HG02798 (cell line): ENCODE measurements around the gene RNF130.
A peak's percentile ranks its signal among the peaks of the same experiment; 100 is the strongest.

Experiments
- ATAC-seq: cut with Tn5 transposase; IDR thresholded peaks from one replicate; pipeline ENCODE4 v1.9.1; 2021; ENCODE audit warnings: mild to moderate bottlenecking; ENCODE audit not compliant: unreplicated experiment, poor library complexity

RNF130 gene

GRCh38 chr5:179930788-179931473 lies 140.6 kb downstream of the RNF130 start:
- no peak for ATAC-seq

GRCh38 chr5:179927824-179928223 lies 143.7 kb downstream of the RNF130 start:
- no peak for ATAC-seq

GRCh38 chr5:179926657-179927056 lies 144.9 kb downstream of the RNF130 start:
- ATAC-seq, result no peak

GRCh38 chr5:179923436-179923835 lies 148.1 kb downstream of the RNF130 start:
- ATAC-seq, result no peak

- ATAC-seq, result no peak
Observed at GRCh38 chr5:179920175-179920574, 151.4 kb downstream of the RNF130 start.

GRCh38 chr5:179919487-179920060 lies 152.0 kb downstream of the RNF130 start:
- ATAC-seq, result no peak

- no peak for ATAC-seq
Observed at GRCh38 chr5:179918742-179919486, 152.6 kb downstream of the RNF130 start.

- ATAC-seq, result no peak
Observed at GRCh38 chr5:179916523-179916922, 155.0 kb downstream of the RNF130 start.

- ATAC-seq, result no peak
Observed at GRCh38 chr5:179915406-179915935, 156.1 kb downstream of the RNF130 start.

GRCh38 chr5:179914032-179914755 lies 157.4 kb downstream of the RNF130 start:
- no peak for ATAC-seq

GRCh38 chr5:179913461-179913860 lies 158.1 kb downstream of the RNF130 start:
- no peak for ATAC-seq

- no peak for ATAC-seq
Observed at GRCh38 chr5:179912951-179913350, 158.6 kb downstream of the RNF130 start.

- no peak for ATAC-seq
Observed at GRCh38 chr5:179912386-179912785, 159.2 kb downstream of the RNF130 start.

GRCh38 chr5:179909224-179909623 lies 162.3 kb downstream of the RNF130 start:
- no peak for ATAC-seq

GRCh38 chr5:179908528-179908927 lies 163.0 kb downstream of the RNF130 start:
- ATAC-seq, result no peak

- peak; percentile 92 for ATAC-seq
Observed at GRCh38 chr5:179907556-179908324, 163.8 kb downstream of the RNF130 start, which contains the start of gene TBC1D9B. Gene TBC1D9B (minus strand): TSS chr5:179907897. CDS start chr5:179907821, 76 bp downstream.

GRCh38 chr5:179906795-179907555 lies 164.6 kb downstream of the RNF130 start:
- ATAC-seq, result no peak

- no peak for ATAC-seq
Observed at GRCh38 chr5:179906294-179906794, 165.2 kb downstream of the RNF130 start.

- ATAC-seq, result no peak
Observed at GRCh38 chr5:179905161-179905560, 166.4 kb downstream of the RNF130 start.
